T-cell (primary cell): ENCODE measurements around the gene NPNT. TPM values are rescaled to one million over a fixed set of nuclear protein-coding genes. Genes with fewer than 3 reads are reported as not detected.

Experiments used
- ATAC-seq, 4 experiments: fragments of 200-7000 bp in 3 of 4; fragments of 150-1000 bp in 1 of 4; cut with Tn5 transposase; replicated peaks in 1 of 4; 1 replicate in 3 of 4; 2 replicates in 1 of 4; pipeline ENCODE4 v1.10.0; 2021; ENCODE audit warnings: moderate library complexity in 3 of 4, mild to moderate bottlenecking in 2 of 4, moderate number of reproducible peaks in 1 of 4
- CTCF ChIA-PET, 2 donors: fragments of 300-600 bp; sonication (Branson Sonifier 250); formaldehyde crosslinking; loops; one replicate each; lab custom pipeline; 2022; ENCODE audit warnings: antibody characterized with exemption in 2 of 2; lab: Charles Lee
- POLR2A ChIA-PET, 2 donors: fragments of 300-600 bp; sonication (Branson Sonifier 250); formaldehyde crosslinking; loops; one replicate each; lab custom pipeline; 2022; ENCODE audit warnings: antibody characterized with exemption in 2 of 2; lab: Charles Lee
- DNase-seq, 35 experiments: peaks; one replicate each; pipeline versions ENCODE4 v3.0.0 to v3.0.0-alpha.2; 2013 to 2023
- H3K27ac ChIP-seq: one replicate; pipeline ENCODE4 v1.5.1; 2013; ENCODE audit warnings: low read length
- H3K27me3 ChIP-seq, 2 experiments: replicated peaks in 1 of 2; 1 replicate in 1 of 2; 2 replicates in 1 of 2; pipeline versions ENCODE4 v1.6.1 to v1.7.0; 2013; ENCODE audit warnings: low read length in 1 of 2, mixed read lengths in 1 of 2; ENCODE audit not compliant: control insufficient read depth in 2 of 2, insufficient read depth in 2 of 2; ENCODE audit errors: extremely low read depth in 1 of 2
- H3K36me3 ChIP-seq, 2 donors: 1 replicate in 1 of 2; 2 replicates in 1 of 2; pipeline versions ENCODE4 v1.6.1 to v1.7.0; 2013; ENCODE audit warnings: low read length in 1 of 2; ENCODE audit not compliant: control insufficient read depth in 2 of 2, insufficient read depth in 1 of 2; ENCODE audit errors: extremely low read depth in 1 of 2
- H3K4me1 ChIP-seq, 2 experiments: 1 replicate in 1 of 2; 2 replicates in 1 of 2; pipeline versions ENCODE4 v1.6.1 to v1.7.0; 2013; ENCODE audit warnings: low read length in 2 of 2, mixed read lengths in 1 of 2; ENCODE audit not compliant: insufficient read depth in 2 of 2, control insufficient read depth in 1 of 2; ENCODE audit errors: extremely low read depth in 1 of 2
- H3K4me3 ChIP-seq, 2 donors: 1 replicate in 1 of 2; 2 replicates in 1 of 2; pipeline versions ENCODE4 v1.5.1 to v1.7.0; 2013; ENCODE audit warnings: mild to moderate bottlenecking in 2 of 2, low read length in 1 of 2, moderate library complexity in 1 of 2; ENCODE audit not compliant: control insufficient read depth in 1 of 2; ENCODE audit errors: extremely low read depth in 1 of 2
- H3K9me3 ChIP-seq: 2 replicates; pipeline ENCODE4 v1.7.0; 2013
- H3K27ac Mint-ChIP-seq, 2 donors: one replicate each; pipeline ENCODE4 v1.8.0; 2020 to 2021; ENCODE audit warnings: mild to moderate bottlenecking in 2 of 2, mixed read lengths in 2 of 2
- H3K27me3 Mint-ChIP-seq, 2 donors: one replicate each; pipeline ENCODE4 v1.8.0; 2021 to 2022; ENCODE audit warnings: mixed read lengths in 2 of 2
- H3K36me3 Mint-ChIP-seq: one replicate; pipeline ENCODE4 v1.8.0; 2021; ENCODE audit warnings: mixed read lengths
- H3K4me1 Mint-ChIP-seq, 3 donors: one replicate each; pipeline ENCODE4 v1.8.0; 2020 to 2022; ENCODE audit warnings: mixed read lengths in 3 of 3, mild to moderate bottlenecking in 1 of 3
- H3K4me3 Mint-ChIP-seq, 3 donors: one replicate each; pipeline ENCODE4 v1.8.0; 2020 to 2022; ENCODE audit warnings: mild to moderate bottlenecking in 3 of 3, mixed read lengths in 3 of 3, moderate library complexity in 3 of 3
- H3K9me3 Mint-ChIP-seq, 3 donors: one replicate each; pipeline ENCODE4 v1.8.0; 2020 to 2022; ENCODE audit warnings: mixed read lengths in 3 of 3
- total RNA-seq, 35 experiments: library from RNA in 6 of 35; stranded (reverse) in 6 of 35; fragments of 120-200 nt in 1 of 35; gene quantifications; one replicate each; pipeline versions ENCODE4 v1.2.1 to v1.2.4 and lab custom pipeline; 2013 to 2026

NPNT gene
- total RNA-seq, 5 donors from 2014 or later (not counting 1 experiment from before 2014, with no cell fraction given) = 0.32 to 0.88 (median 0.33) TPM; not detected in 2

GRCh38 chr4:106019771-106020170, 124.5 kb downstream of the NPNT start:
- no peak overlapping the region for H3K27ac ChIP-seq
- H3K4me3 Mint-ChIP-seq = no peak overlapping the region
- H3K9me3 Mint-ChIP-seq = peaks cover 6% of the 10 kb centered on the region in 3 donors
- H3K4me1 ChIP-seq = no peaks in the 10 kb centered on the region
- no peaks in the 10 kb centered on the region for H3K27me3 Mint-ChIP-seq
- H3K27me3 ChIP-seq = no peaks in the 10 kb centered on the region
- ChIA-PET POLR2A (interaction anchor here in 1 of 2 donors (0.6 kb wide), 1 partner anchor 13 kb away, joined by 5 read pairs; no protein-coding TSS in a partner anchor), CTCF (no interaction called here)
- no peak overlapping the region for H3K27ac Mint-ChIP-seq
- H3K36me3 Mint-ChIP-seq = no peaks in the 10 kb centered on the region
- H3K4me3 ChIP-seq = no peak overlapping the region
- ATAC-seq (no peak), DNase-seq (no peak)
- no peaks in the 10 kb centered on the region for H3K9me3 ChIP-seq
- no peaks in the 10 kb centered on the region for H3K36me3 ChIP-seq
- H3K4me1 Mint-ChIP-seq = no peaks in the 10 kb centered on the region

Other genes starting within 250 kb of the NPNT start
- gene INTS12, start 186.8 kb upstream of the NPNT start, total RNA-seq = 10 to 100 TPM; 14.5 to 23.8 (median 17.3) TPM
- 1 to 10 TPM; 5.1 to 7.5 (median 5.2) TPM for gene GSTCD, start 186.7 kb upstream of the NPNT start, total RNA-seq